Mesendoderm (in vitro differentiated cells): Measurements from ENCODE around the gene ATP5PB.

Experiments used
- DNase-seq: peaks from one replicate; pipeline ENCODE4 v3.0.0; 2013
- H2AK5ac ChIP-seq: 2 replicates; pipeline ENCODE4 v1.6.1; 2013; ENCODE audit warnings: low read length, inconsistent platforms
- H2BK120ac ChIP-seq: 2 replicates; pipeline ENCODE4 v1.6.1; 2013; ENCODE audit warnings: low read depth, mild to moderate bottlenecking, low read length, moderate library complexity, mixed read lengths
- H2BK15ac ChIP-seq: replicated peaks from 2 replicates; pipeline ENCODE4 v1.6.1; 2013; ENCODE audit warnings: low read depth, mild to moderate bottlenecking, moderate library complexity
- H2BK5ac ChIP-seq: 2 replicates; pipeline ENCODE4 v1.6.1; 2013; ENCODE audit warnings: low read length, inconsistent platforms
- H3K18ac ChIP-seq: 2 replicates; pipeline ENCODE4 v1.6.1; 2013; ENCODE audit warnings: mild to moderate bottlenecking, low read length, mixed read lengths
- H3K23ac ChIP-seq: one replicate; pipeline ENCODE4 v1.6.1; 2013; ENCODE audit warnings: low read length
- H3K27ac ChIP-seq: 2 replicates; pipeline ENCODE4 v1.5.1; 2013; ENCODE audit warnings: low read depth, mild to moderate bottlenecking, inconsistent platforms, low read length, moderate library complexity
- H3K27me3 ChIP-seq: 2 replicates; pipeline ENCODE4 v1.6.1; 2013; ENCODE audit warnings: low read length, control low read depth, mild to moderate bottlenecking, inconsistent platforms; ENCODE audit not compliant: insufficient read depth, poor library complexity
- H3K36me3 ChIP-seq: 2 replicates; pipeline ENCODE4 v1.6.1; 2013; ENCODE audit warnings: low read length, inconsistent platforms; ENCODE audit not compliant: control insufficient read depth, insufficient read depth
- H3K4ac ChIP-seq: one replicate; pipeline ENCODE4 v1.6.1; 2013; ENCODE audit warnings: low read depth, mild to moderate bottlenecking, low read length, moderate library complexity
- H3K4me1 ChIP-seq: 2 replicates; pipeline ENCODE4 v1.6.1; 2013; ENCODE audit warnings: low read depth, low read length, inconsistent platforms; ENCODE audit not compliant: control insufficient read depth
- H3K4me2 ChIP-seq: 2 replicates; pipeline ENCODE4 v1.6.1; 2013; ENCODE audit warnings: low read length
- H3K4me3 ChIP-seq: 2 replicates; pipeline ENCODE4 v1.5.1; 2013; ENCODE audit warnings: mild to moderate bottlenecking, low read length
- H3K56ac ChIP-seq: one replicate; pipeline ENCODE4 v1.6.1; 2013; ENCODE audit warnings: low read length
- H3K79me1 ChIP-seq: 2 replicates; pipeline ENCODE4 v1.6.1; 2013; ENCODE audit warnings: low read length, inconsistent platforms
- H3K79me2 ChIP-seq: 2 replicates; pipeline ENCODE4 v1.6.1; 2013; ENCODE audit warnings: mild to moderate bottlenecking, low read length; ENCODE audit not compliant: control insufficient read depth, insufficient read depth
- H3K9ac ChIP-seq: 2 replicates; pipeline ENCODE4 v1.6.1; 2013; ENCODE audit warnings: low read length, inconsistent platforms
- H4K5ac ChIP-seq: one replicate; pipeline ENCODE4 v1.6.1; 2013; ENCODE audit warnings: low read length
- H4K8ac ChIP-seq: one replicate; pipeline ENCODE4 v1.6.1; 2013; ENCODE audit warnings: low read depth, mild to moderate bottlenecking, control low read depth, low read length, moderate library complexity
- WGBS: extraction: QIAGEN DNeasy Blood & Tissue Kit; methylation state at CpG from one replicate; pipeline ENCODE4 v1.1.7; 2013; ENCODE audit warnings: low lambda C conversion rate, missing lambda C conversion rate; ENCODE audit not compliant: insufficient coverage; ENCODE audit errors: extremely low coverage; 5-methylcytosine and 5-hydroxymethylcytosine counted together

The ATP5PB gene

GRCh38 chr1:111448482-111448917, 764 bp upstream of the ATP5PB start:
- Histone ChIP-seq H3K18ac (no peak overlapping the region), H2AK5ac (no peak overlapping the region), H3K27ac (peak overlapping the region; percentile 39), H3K4me3 (peak overlapping the region; percentile 82), H4K8ac (no peak overlapping the region), H3K56ac (peak overlapping the region; percentile 90), H3K4me1 (peaks cover 10% of the 10 kb centered on the region), H3K23ac (peak overlapping the region; percentile 52), H3K79me2 (peaks cover 49% of the 10 kb centered on the region), H3K4ac (peak overlapping the region; percentile 73), H3K79me1 (peaks cover 26% of the 10 kb centered on the region), H2BK5ac (no peak overlapping the region), H3K9ac (peak overlapping the region; percentile 94), H3K36me3 (peaks cover 4% of the 10 kb centered on the region), H2BK15ac (no peak overlapping the region), H4K5ac (no peak overlapping the region), H3K4me2 (peak overlapping the region; percentile 90), H3K27me3 (no peaks in the 10 kb centered on the region), H2BK120ac (no peak overlapping the region)
- WGBS: no CpG with 5 or more reads among the region's 25 CpGs
- DNase-seq: peak; percentile 42

DNA sequence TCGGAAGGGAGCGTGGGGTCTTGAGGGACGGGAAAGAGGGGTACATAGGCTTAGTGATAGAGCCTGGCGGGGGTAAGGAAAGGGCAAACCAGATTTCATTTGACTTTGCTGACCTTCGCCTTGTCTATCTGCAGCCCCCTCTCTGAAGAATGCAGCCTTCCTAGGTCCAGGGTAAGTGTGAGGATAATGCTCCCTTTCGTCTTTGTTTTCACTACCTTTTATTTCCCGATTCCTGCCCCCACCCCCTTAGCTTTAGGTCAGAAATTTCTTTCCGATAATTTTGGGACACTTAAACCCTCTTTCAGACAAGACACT, 396 bp downstream of the ATP5PB start:
- Histone ChIP-seq H2BK15ac (no peak overlapping the region), H3K27me3 (no peaks in the 10 kb centered on the region), H3K18ac (no peak overlapping the region), H3K27ac (peak overlapping the region; percentile 27), H3K56ac (peak overlapping the region; percentile 96), H3K79me1 (peaks cover 26% of the 10 kb centered on the region), H3K4me2 (peak overlapping the region; percentile 56), H3K9ac (peak overlapping the region; percentile 90), H3K79me2 (peaks cover 49% of the 10 kb centered on the region), H2BK120ac (no peak overlapping the region), H2BK5ac (peak overlapping the region; percentile 24), H3K4ac (peak overlapping the region; percentile 40), H3K4me1 (peaks cover 10% of the 10 kb centered on the region), H4K8ac (no peak overlapping the region), H3K36me3 (peaks cover 2% of the 10 kb centered on the region), H4K5ac (no peak overlapping the region), H3K4me3 (peak overlapping the region; percentile 81), H3K23ac (no peak overlapping the region), H2AK5ac (no peak overlapping the region)
- no CpG with 5 or more reads among the region's 8 CpGs for WGBS
- DNase-seq: no peak

DNA sequence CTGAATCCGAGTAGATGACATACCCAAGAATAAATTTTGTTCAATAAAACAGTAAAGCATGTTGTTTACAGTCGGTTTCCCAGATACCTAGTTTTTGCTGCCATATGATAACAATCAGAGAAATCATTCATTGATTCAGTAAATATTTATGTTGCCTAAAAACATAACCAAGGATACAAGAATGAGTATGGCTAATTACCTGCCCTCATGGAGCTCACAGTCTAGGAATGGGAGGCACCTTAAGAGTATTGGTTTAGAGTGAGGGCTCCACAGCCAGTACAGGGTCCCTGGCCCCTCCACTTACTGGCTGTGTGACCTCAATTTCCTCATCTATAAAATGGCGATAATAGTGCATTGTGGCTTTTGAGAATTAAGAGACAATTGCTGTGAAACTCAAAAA, 921 bp downstream of the ATP5PB start:
- no peak overlapping the region for H3K23ac ChIP-seq
- no peak overlapping the region for H3K4ac ChIP-seq
- H3K36me3 ChIP-seq: peaks cover 2% of the 10 kb centered on the region
- no peak overlapping the region for H2AK5ac ChIP-seq
- H3K18ac ChIP-seq: no peak overlapping the region
- H2BK5ac ChIP-seq: no peak overlapping the region
- peaks cover 26% of the 10 kb centered on the region for H3K79me1 ChIP-seq
- peak overlapping the region; percentile 56 for H3K4me2 ChIP-seq
- no peak overlapping the region for H4K5ac ChIP-seq
- H2BK15ac ChIP-seq: no peak overlapping the region
- DNase-seq: no peak
- no peaks in the 10 kb centered on the region for H3K27me3 ChIP-seq
- H3K56ac ChIP-seq: peak overlapping the region; percentile 96
- no peak overlapping the region for H3K27ac ChIP-seq
- peaks cover 49% of the 10 kb centered on the region for H3K79me2 ChIP-seq
- H2BK120ac ChIP-seq: no peak overlapping the region
- no CpG with 5 or more reads among the region's 3 CpGs for WGBS
- H3K4me1 ChIP-seq: peaks cover 10% of the 10 kb centered on the region
- H4K8ac ChIP-seq: no peak overlapping the region
- peak overlapping the region; percentile 81 for H3K4me3 ChIP-seq
- peak overlapping the region; percentile 90 for H3K9ac ChIP-seq

DNA sequence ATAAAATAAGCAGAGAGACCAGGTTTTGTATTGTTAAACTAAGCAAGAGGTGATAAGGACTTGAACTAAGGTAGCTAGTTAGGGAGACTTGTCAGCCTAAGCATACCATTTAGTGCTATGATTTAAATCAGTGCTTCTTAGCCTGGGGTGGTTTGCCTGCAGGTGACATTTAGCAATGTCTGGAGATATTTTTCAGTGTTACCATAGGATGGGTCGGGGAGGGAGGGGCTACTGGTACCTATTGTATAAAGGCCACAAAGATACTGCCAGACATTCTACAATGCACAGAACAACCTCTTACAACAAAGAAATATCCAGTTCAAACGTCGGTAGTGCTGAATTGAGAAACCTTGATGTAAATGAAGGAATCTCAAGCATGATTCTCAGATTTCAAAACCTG, 3.3 kb downstream of the ATP5PB start:
- Histone ChIP-seq H3K36me3 (peaks cover 3% of the 10 kb centered on the region), H4K5ac (no peak overlapping the region), H3K4me1 (peaks cover 3% of the 10 kb centered on the region), H3K79me1 (peaks cover 13% of the 10 kb centered on the region), H3K18ac (no peak overlapping the region), H3K79me2 (peaks cover 33% of the 10 kb centered on the region), H2BK120ac (no peak overlapping the region), H2AK5ac (no peak overlapping the region), H3K4ac (no peak overlapping the region), H2BK15ac (no peak overlapping the region), H3K56ac (no peak overlapping the region), H4K8ac (no peak overlapping the region), H3K4me3 (no peak overlapping the region), H3K4me2 (no peak overlapping the region), H2BK5ac (no peak overlapping the region), H3K27me3 (no peaks in the 10 kb centered on the region), H3K9ac (no peak overlapping the region), H3K23ac (no peak overlapping the region), H3K27ac (no peak overlapping the region)
- no peak for DNase-seq
- WGBS: no CpG with 5 or more reads among the region's 3 CpGs

DNA sequence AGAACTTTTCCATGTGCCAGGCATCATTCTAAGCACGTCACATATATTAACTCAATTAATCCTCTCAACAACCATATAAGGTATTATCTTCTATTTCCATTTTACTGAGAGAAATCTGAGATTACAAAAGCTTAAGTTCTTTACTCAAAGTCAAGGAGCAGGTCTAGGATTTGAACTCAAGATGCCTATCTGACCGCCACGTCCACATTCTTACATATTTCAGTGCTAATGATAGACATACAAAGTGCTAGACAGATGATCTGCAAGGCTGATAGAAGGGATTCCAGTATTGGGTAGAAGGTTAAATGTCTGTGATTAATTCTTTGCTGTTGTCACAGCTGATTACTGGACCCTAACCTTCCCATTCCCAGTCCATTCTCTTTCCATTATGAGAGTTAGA, 4.4 kb downstream of the ATP5PB start:
- WGBS: 100% methylated on average over 1 of the region's 3 CpGs
- Histone ChIP-seq H3K4me3 (no peak overlapping the region), H2AK5ac (no peak overlapping the region)

More for the DNA sequence above, 4.4 kb downstream of the ATP5PB start:
- no peak for DNase-seq
- peaks cover 13% of the 10 kb centered on the region for H3K79me1 ChIP-seq
- H3K18ac ChIP-seq: no peak overlapping the region
- H3K9ac ChIP-seq: no peak overlapping the region
- no peak overlapping the region for H2BK120ac ChIP-seq
- no peak overlapping the region for H2BK5ac ChIP-seq
- H3K4ac ChIP-seq: no peak overlapping the region
- H3K79me2 ChIP-seq: peaks cover 22% of the 10 kb centered on the region
- no peak overlapping the region for H4K5ac ChIP-seq
- no peaks in the 10 kb centered on the region for H3K27me3 ChIP-seq
- H2BK15ac ChIP-seq: no peak overlapping the region
- no peak overlapping the region for H3K27ac ChIP-seq
- no peak overlapping the region for H3K4me2 ChIP-seq
- H3K56ac ChIP-seq: no peak overlapping the region
- H3K36me3 ChIP-seq: peaks cover 7% of the 10 kb centered on the region
- peaks cover 2% of the 10 kb centered on the region for H3K4me1 ChIP-seq
- no peak overlapping the region for H3K23ac ChIP-seq
- no peak overlapping the region for H4K8ac ChIP-seq
